Islet of Langerhans (tissue), 1 donor: ENCODE measurements around the gene ADAM23.

Experiments
- FAIRE-seq: peaks from one replicate; lab custom pipeline; 2011; peaks lifted over from hg19 to GRCh38; lab: Jason Lieb, UNC

ADAM23 gene

GRCh38 chr2:206442474-206442832 is 879 bp upstream of the ADAM23 start:
- FAIRE-seq = no peak

- no peak for FAIRE-seq
Observed at GRCh38 chr2:206443735-206444527, 599 bp downstream of the ADAM23 start.

- no peak for FAIRE-seq
Observed at GRCh38 chr2:206445948-206446347, 2.6 kb downstream of the ADAM23 start.

GRCh38 chr2:206452242-206452641 is 8.9 kb downstream of the ADAM23 start:
- no peak for FAIRE-seq

GRCh38 chr2:206452750-206453149 is 9.4 kb downstream of the ADAM23 start:
- FAIRE-seq = no peak

GRCh38 chr2:206456078-206456754 is 12.9 kb downstream of the ADAM23 start:
- FAIRE-seq = no peak

GRCh38 chr2:206457188-206457634 is 13.9 kb downstream of the ADAM23 start:
- no peak for FAIRE-seq

GRCh38 chr2:206462240-206462854 is 19.0 kb downstream of the ADAM23 start:
- no peak for FAIRE-seq

GRCh38 chr2:206463685-206464084 is 20.4 kb downstream of the ADAM23 start:
- no peak for FAIRE-seq

GRCh38 chr2:206464597-206464996 is 21.3 kb downstream of the ADAM23 start:
- FAIRE-seq = no peak

GRCh38 chr2:206471524-206472062 is 28.3 kb downstream of the ADAM23 start:
- no peak for FAIRE-seq

- no peak for FAIRE-seq
Observed at GRCh38 chr2:206472094-206472493, 28.8 kb downstream of the ADAM23 start.

- FAIRE-seq = no peak
Observed at GRCh38 chr2:206474099-206474498, 30.8 kb downstream of the ADAM23 start.

GRCh38 chr2:206477296-206477695 is 34.0 kb downstream of the ADAM23 start:
- no peak for FAIRE-seq

- no peak for FAIRE-seq
Observed at GRCh38 chr2:206478340-206478739, 35.0 kb downstream of the ADAM23 start.

- no peak for FAIRE-seq
Observed at GRCh38 chr2:206480161-206480560, 36.8 kb downstream of the ADAM23 start.

GRCh38 chr2:206480620-206481019 is 37.3 kb downstream of the ADAM23 start:
- no peak for FAIRE-seq

- no peak for FAIRE-seq
Observed at GRCh38 chr2:206481056-206481455, 37.7 kb downstream of the ADAM23 start.

GRCh38 chr2:206482123-206482522 is 38.8 kb downstream of the ADAM23 start:
- no peak for FAIRE-seq

GRCh38 chr2:206482633-206483032 is 39.3 kb downstream of the ADAM23 start:
- no peak for FAIRE-seq

- no peak for FAIRE-seq
Observed at GRCh38 chr2:206488053-206488452, 44.7 kb downstream of the ADAM23 start.

- FAIRE-seq = no peak
Observed at GRCh38 chr2:206488623-206489022, 45.3 kb downstream of the ADAM23 start.

- FAIRE-seq = no peak
Observed at GRCh38 chr2:206494061-206494460, 50.7 kb downstream of the ADAM23 start.
